GM21529 (cell line): ENCODE measurements around the gene DERL2.

Source experiments
- ATAC-seq: cut with Tn5 transposase; IDR thresholded peaks from one replicate; pipeline ENCODE4 v1.9.1; 2021; ENCODE audit not compliant: unreplicated experiment

DERL2 gene

GRCh38 chr17:5501685-5502084 is 15.7 kb upstream of the DERL2 start:
- no peak for ATAC-seq

- no peak for ATAC-seq
Observed at GRCh38 chr17:5500589-5501391, 14.8 kb upstream of the DERL2 start.

- no peak for ATAC-seq
Observed at GRCh38 chr17:5500247-5500588, 14.2 kb upstream of the DERL2 start.

GRCh38 chr17:5499476-5500231 is 13.7 kb upstream of the DERL2 start:
- no peak for ATAC-seq

GRCh38 chr17:5492970-5493369 is 7.0 kb upstream of the DERL2 start:
- no peak for ATAC-seq

- no peak for ATAC-seq
Observed at GRCh38 chr17:5488752-5489151, 2.8 kb upstream of the DERL2 start.

- ATAC-seq, result peak; percentile 81
Observed at GRCh38 chr17:5486206-5487124, 487 bp upstream of the DERL2 start, which contains the start of gene MIS12. TSS of gene MIS12 (plus strand) at chr17:5486566. CDS start at chr17:5488863, 2,297 bp downstream.

- ATAC-seq, result no peak
Observed at GRCh38 chr17:5481451-5481850, 4.5 kb downstream of the DERL2 start.

- no peak for ATAC-seq
Observed at GRCh38 chr17:5480962-5481361, 5.0 kb downstream of the DERL2 start.

GRCh38 chr17:5478992-5479391 is 7.0 kb downstream of the DERL2 start:
- no peak for ATAC-seq

- ATAC-seq, result no peak
Observed at GRCh38 chr17:5473906-5474305, 12.1 kb downstream of the DERL2 start.

GRCh38 chr17:5472511-5472910 is 13.5 kb downstream of the DERL2 start:
- ATAC-seq, result no peak

- ATAC-seq, result peak; percentile 6
Observed at GRCh38 chr17:5468075-5468473, 17.9 kb downstream of the DERL2 start.

- no peak for ATAC-seq
Observed at GRCh38 chr17:5467416-5467815, 18.6 kb downstream of the DERL2 start.

GRCh38 chr17:5466295-5466694 is 19.7 kb downstream of the DERL2 start:
- no peak for ATAC-seq

GRCh38 chr17:5464717-5465507 is 21.1 kb downstream of the DERL2 start:
- ATAC-seq, result no peak

- no peak for ATAC-seq
Observed at GRCh38 chr17:5446786-5447185, 39.2 kb downstream of the DERL2 start.

GRCh38 chr17:5444209-5444608 is 41.8 kb downstream of the DERL2 start:
- ATAC-seq, result no peak

- ATAC-seq, result no peak
Observed at GRCh38 chr17:5443728-5444127, 42.2 kb downstream of the DERL2 start.

GRCh38 chr17:5439446-5439764 is 46.6 kb downstream of the DERL2 start:
- ATAC-seq, result no peak
